ENCODE measurements around the gene RNLS. TPM values are rescaled to one million over a fixed set of nuclear protein-coding genes. Genes with fewer than 3 reads are reported as not detected.

The RNLS gene
- total and polyA plus RNA-seq, 12 donors: 4.1 to 22.2 (median 17.5) TPM

GRCh38 chr10:88253128-88253527 is 330.0 kb downstream of the RNLS start:
- H3K36me3 ChIP-seq: no peaks in the 10 kb centered on the region
- TF ChIP-seq CTCF (IDR thresholded peaks at IDR 0.05): no peak
- peaks cover 0 to 31% (median 3%) of the 10 kb centered on the region in 9 donors for H3K4me1 ChIP-seq
- peak overlapping the region in 4 of 10 donors; percentile 2 to 87 (median 34) for H3K27ac ChIP-seq
- intact Hi-C loops (cut with DNase I): loop anchor here in 2 of 10 donors (10.0 kb wide), 2 partner anchors 132 to 302 kb away; no protein-coding TSS in a partner anchor
- no peaks in the 10 kb centered on the region for H3K27me3 ChIP-seq
- 89 to 93% methylated on average over 3 of the region's 3 CpGs for WGBS, 2 donors
- no peak overlapping the region for H3K4me3 ChIP-seq
- no peaks in the 10 kb centered on the region for H3K9me3 ChIP-seq
- no peak for DNase-seq
- no peak for ATAC-seq

GRCh38 chr10:88249450-88249849 is 333.7 kb downstream of the RNLS start:
- TF ChIP-seq CTCF (IDR thresholded peaks at IDR 0.05): no peak
- Histone ChIP-seq H3K27me3 (no peaks in the 10 kb centered on the region), H3K36me3 (no peaks in the 10 kb centered on the region), H3K27ac (no peak overlapping the region), H3K4me1 (peaks cover 8 to 47% (median 26%) of the 10 kb centered on the region in 9 donors), H3K4me3 (no peak overlapping the region), H3K9me3 (no peaks in the 10 kb centered on the region)
- DNase-seq (no peak), ATAC-seq (no peak)
- WGBS, 2 donors: 94 to 95% methylated on average over 2 of the region's 2 CpGs
- intact Hi-C loops (cut with DNase I): loop anchor here in 6 of 10 donors (5.0 to 10.0 kb wide), 6 partner anchors 95 to 387 kb away; partner anchors contain the start of genes KLLN (in 3 of the 6) and PTEN (in 3 of the 6)

GRCh38 chr10:88246675-88247074 is 336.4 kb downstream of the RNLS start:
- H3K4me3 ChIP-seq: no peak overlapping the region
- intact Hi-C loops (cut with DNase I): loop anchor here in 6 of 10 donors (5.0 to 10.0 kb wide), 6 partner anchors 92 to 384 kb away; partner anchors contain the start of genes KLLN (in 3 of the 6) and PTEN (in 3 of the 6)
- no peaks in the 10 kb centered on the region for H3K36me3 ChIP-seq
- peak overlapping the region; percentile 65 to 90 (median 81) for H3K27ac ChIP-seq
- 68 to 76% methylated on average over 4 of the region's 4 CpGs for WGBS, 2 donors
- no peak for DNase-seq
- no peaks in the 10 kb centered on the region for H3K27me3 ChIP-seq
- no peaks in the 10 kb centered on the region for H3K9me3 ChIP-seq
- ATAC-seq: no peak
- TF ChIP-seq CTCF (IDR thresholded peaks at IDR 0.05): no peak
- H3K4me1 ChIP-seq: peaks cover 8 to 54% (median 39%) of the 10 kb centered on the region in 9 donors

- Histone ChIP-seq H3K4me1 (peaks cover 8 to 58% (median 39%) of the 10 kb centered on the region in 9 donors), H3K27ac (peak overlapping the region; percentile 65 to 90 (median 81)), H3K27me3 (no peaks in the 10 kb centered on the region), H3K4me3 (peak overlapping the region in 5 of 10 donors; percentile 7 to 27 (median 20)), H3K9me3 (no peaks in the 10 kb centered on the region), H3K36me3 (no peaks in the 10 kb centered on the region)
- 9 to 18% methylated on average over 4 of the region's 4 CpGs for WGBS, 2 donors
- ATAC-seq (peak; percentile 45 to 82 (median 60)), DNase-seq (peak in 1 of 2 donors; percentile 27)
- TF ChIP-seq CTCF (IDR thresholded peaks at IDR 0.05): no peak
- intact Hi-C loops (cut with DNase I): loop anchor here in 6 of 10 donors (5.0 to 10.0 kb wide), 6 partner anchors 91 to 384 kb away; partner anchors contain the start of genes KLLN (in 3 of the 6) and PTEN (in 3 of the 6)
Observed at GRCh38 chr10:88245974-88246511, 337.1 kb downstream of the RNLS start.

All from heart right ventricle (tissue), 16 donors.